Neural cell (in vitro differentiated cells): Measurements from ENCODE around the gene CPZ.

Experiments used
- EP300 ChIP-seq: fragments of 450-650 bp; conservative IDR thresholded peaks from 2 replicates; pipeline ENCODE4 v1.6.1; 2014; ENCODE audit warnings: antibody characterized with exemption, mild to moderate bottlenecking, moderate library complexity; ENCODE audit not compliant: poor library complexity, severe bottlenecking
- EZH2 ChIP-seq: fragments of 200-600, 300-800 bp; shearing (Covaris generic), sonication (generic); IDR thresholded peaks from 2 replicates; pipeline ENCODE4 v1.6.1; 2014; ENCODE audit warnings: antibody characterized with exemption, low read length, borderline replicate concordance, mild to moderate bottlenecking; ENCODE audit not compliant: insufficient read depth, poor library complexity, severe bottlenecking
- POLR2AphosphoS5 ChIP-seq: IDR thresholded peaks from 2 replicates; pipeline ENCODE4 v1.6.1; 2012
- RAD21 ChIP-seq: fragments of 450-650 bp; conservative IDR thresholded peaks from 2 replicates; pipeline ENCODE4 v1.6.1; 2014; ENCODE audit warnings: antibody characterized with exemption, mild to moderate bottlenecking, moderate library complexity
- REST ChIP-seq: IDR thresholded peaks from 2 replicates; pipeline ENCODE4 v1.6.1; 2012; ENCODE audit warnings: borderline replicate concordance
- SMC3 ChIP-seq: fragments of 450-650 bp; conservative IDR thresholded peaks from 2 replicates; pipeline ENCODE4 v1.6.1; 2014; ENCODE audit warnings: antibody characterized with exemption, mild to moderate bottlenecking, moderate library complexity; ENCODE audit not compliant: poor library complexity
- TAF1 ChIP-seq: IDR thresholded peaks from 2 replicates; pipeline ENCODE4 v1.6.1; 2012; ENCODE audit warnings: low read depth
- TF ChIP-seq, protein P1 (sequence below): fragments of 450-650 bp; IDR thresholded peaks from 2 replicates; pipeline ENCODE4 v1.5.1; 2014; ENCODE audit warnings: antibody characterized with exemption, mild to moderate bottlenecking, moderate library complexity; ENCODE audit not compliant: poor library complexity, severe bottlenecking

- TF ChIP-seq RAD21 = no peak
- no peak for TF ChIP-seq TAF1
- TF ChIP-seq, protein P1, sequence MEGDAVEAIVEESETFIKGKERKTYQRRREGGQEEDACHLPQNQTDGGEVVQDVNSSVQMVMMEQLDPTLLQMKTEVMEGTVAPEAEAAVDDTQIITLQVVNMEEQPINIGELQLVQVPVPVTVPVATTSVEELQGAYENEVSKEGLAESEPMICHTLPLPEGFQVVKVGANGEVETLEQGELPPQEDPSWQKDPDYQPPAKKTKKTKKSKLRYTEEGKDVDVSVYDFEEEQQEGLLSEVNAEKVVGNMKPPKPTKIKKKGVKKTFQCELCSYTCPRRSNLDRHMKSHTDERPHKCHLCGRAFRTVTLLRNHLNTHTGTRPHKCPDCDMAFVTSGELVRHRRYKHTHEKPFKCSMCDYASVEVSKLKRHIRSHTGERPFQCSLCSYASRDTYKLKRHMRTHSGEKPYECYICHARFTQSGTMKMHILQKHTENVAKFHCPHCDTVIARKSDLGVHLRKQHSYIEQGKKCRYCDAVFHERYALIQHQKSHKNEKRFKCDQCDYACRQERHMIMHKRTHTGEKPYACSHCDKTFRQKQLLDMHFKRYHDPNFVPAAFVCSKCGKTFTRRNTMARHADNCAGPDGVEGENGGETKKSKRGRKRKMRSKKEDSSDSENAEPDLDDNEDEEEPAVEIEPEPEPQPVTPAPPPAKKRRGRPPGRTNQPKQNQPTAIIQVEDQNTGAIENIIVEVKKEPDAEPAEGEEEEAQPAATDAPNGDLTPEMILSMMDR = no peak
- TF ChIP-seq EP300 = no peak
- no peak for TF ChIP-seq POLR2AphosphoS5
- TF ChIP-seq EZH2 = no peak
- TF ChIP-seq SMC3 = no peak
- TF ChIP-seq REST = no peak
These were observed 2.6 kb upstream of the CPZ start for GRCh38 chr4:8589823-8590545.
